HG02943 (cell line): Measurements from ENCODE around the gene CLDN2.
"Not testable (repeated sequence)": the region's sequence is repeated elsewhere in the genome, so short reads cannot be mapped to it uniquely, and the experiment has no call there.

ENCODE experiments used
- ATAC-seq: cut with Tn5 transposase; IDR thresholded peaks from one replicate; pipeline ENCODE4 v1.9.1; 2021; ENCODE audit warnings: mild to moderate bottlenecking, low read depth, moderate library complexity; ENCODE audit not compliant: unreplicated experiment

CLDN2 gene, protein sequence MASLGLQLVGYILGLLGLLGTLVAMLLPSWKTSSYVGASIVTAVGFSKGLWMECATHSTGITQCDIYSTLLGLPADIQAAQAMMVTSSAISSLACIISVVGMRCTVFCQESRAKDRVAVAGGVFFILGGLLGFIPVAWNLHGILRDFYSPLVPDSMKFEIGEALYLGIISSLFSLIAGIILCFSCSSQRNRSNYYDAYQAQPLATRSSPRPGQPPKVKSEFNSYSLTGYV

DNA sequence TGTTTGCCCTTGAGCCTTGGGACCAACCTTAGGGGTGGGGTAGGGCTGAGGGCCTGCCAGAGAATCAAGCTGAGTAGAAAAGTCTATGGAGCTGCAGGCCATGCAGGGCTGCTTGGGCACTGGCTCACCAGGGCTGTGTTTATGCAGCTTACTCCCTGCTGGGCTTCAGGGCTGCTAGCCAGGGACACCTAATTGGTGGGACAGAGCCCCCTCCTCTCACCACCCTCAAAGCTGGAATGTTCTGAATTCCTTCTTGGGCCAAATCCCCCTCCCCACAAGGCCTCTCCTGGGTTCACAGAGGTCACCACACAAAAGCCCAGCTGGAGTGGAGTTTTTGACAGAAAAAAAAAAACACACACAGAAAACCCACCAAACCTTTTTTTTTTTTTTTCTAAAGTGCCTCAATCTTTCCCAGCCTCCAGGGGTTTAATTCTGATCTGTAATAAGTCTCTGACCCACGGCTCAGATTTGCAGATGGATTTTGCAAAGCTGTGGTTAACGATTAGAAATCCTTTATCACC is at the start of gene CLDN2:
TSS of gene CLDN2 (plus strand) at position 471 of the 521 bp plus-strand sequence. CDS start 7,827 bp downstream, outside the sequence.
- no peak for ATAC-seq

DNA sequence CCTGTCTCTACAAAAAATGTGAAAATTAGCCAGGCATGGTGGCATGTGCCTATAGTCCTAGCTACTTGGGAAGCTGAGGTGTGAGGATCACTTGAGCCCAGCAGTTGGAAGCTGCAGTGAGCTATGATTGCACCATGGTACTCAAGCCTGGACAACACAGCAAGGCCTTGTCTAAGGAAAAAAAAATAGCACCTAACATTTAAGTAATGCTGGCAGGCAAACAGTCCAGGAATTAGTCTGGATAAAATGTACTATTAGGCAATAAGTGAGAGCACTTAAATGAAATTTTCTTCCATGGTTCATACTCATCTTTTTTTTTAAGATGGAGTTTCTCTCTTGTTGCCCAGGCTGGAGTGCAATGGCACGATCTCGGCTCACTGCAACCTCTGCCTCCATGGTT is 47.4 kb upstream of the CLDN2 start:
- not testable (repeated sequence) for ATAC-seq

DNA sequence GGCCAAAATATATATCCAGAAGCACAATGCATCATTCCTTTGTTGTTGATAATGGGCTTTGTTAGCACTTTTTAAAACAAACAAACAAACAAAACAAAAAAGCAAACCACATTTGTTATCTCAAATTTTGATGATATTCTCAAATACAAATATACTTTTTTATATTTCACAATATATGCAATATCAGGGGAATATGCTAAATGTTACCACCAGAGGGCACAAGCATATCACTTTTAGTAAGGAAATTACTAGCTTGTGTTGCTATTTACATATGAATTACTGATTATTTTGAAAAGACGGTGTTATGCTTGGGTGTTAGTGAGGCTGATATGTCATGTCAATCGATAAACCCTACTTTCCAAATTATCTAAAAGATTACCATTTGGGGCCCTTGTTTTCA is 46.1 kb upstream of the CLDN2 start:
- ATAC-seq = no peak

DNA sequence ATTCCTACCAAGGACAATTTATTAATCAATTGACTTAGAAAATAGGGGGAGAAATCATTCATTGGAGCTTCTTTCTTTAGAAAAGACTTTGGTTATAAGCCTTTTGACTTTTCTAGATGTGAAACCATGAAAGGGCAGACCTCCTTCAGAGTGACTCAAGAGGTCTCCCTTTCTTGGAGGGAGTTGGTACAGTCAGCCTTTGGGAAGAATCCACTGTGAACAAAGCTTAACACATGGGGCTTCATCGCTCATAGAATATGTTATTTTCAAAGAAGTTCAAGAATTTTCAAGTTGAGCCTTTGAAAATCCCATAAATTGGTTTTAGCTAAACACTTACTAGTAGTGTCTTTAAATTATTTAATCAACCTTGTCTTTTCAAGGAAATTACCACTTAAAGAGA is 45.1 kb upstream of the CLDN2 start:
- ATAC-seq = no peak

DNA sequence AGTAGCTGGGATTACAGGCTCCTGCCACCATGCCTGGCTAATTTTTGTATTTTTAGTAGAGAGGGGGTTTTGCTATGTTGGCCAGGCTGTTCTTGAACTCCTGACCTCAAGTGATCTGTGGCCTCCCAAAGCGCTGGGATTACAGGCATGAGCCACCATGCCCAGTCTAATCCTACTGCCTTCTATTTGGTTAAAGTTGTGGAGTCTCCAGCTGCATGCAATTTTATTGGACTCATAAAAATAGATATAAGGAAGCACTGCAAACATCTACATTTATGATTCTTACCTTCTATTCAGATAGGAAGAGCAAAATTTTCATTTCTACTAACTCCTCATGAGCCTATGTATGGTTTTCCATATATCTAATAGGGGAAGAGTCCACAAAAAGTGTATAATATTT is 30.7 kb upstream of the CLDN2 start:
- no peak for ATAC-seq

DNA sequence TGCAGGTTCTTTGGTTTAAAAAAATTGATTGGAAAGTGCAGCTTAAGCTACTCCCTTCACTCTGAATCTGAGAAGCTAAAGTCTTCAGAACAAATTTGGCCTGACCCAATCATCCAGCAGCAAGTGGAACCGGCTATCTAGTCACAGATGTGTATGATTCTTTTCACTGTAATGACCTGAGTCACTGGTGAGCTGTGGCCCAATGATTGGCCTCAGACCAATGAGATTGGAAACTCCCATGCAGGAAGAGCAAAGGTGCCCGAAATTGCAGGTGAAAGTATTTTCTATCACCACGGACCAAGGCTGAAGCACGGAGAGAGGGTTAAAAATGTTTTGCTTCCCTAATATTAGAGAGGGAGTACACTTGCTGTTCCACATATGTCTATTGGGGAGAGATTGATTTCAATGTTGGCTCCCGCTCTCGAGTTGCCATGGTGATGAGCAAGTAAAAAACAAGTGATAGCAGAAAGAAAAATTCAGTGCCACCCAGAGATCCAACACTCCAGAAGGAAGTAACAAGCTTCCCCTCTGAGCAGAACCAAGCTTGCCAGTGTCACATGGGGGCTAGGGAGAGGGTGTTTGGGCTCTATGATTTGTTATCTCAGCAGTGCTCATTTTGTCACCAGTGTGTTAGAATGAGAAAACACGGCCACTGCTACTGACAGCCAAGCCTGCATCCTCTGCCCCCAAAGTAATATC is 28.3 kb upstream of the CLDN2 start:
- ATAC-seq = no peak

DNA sequence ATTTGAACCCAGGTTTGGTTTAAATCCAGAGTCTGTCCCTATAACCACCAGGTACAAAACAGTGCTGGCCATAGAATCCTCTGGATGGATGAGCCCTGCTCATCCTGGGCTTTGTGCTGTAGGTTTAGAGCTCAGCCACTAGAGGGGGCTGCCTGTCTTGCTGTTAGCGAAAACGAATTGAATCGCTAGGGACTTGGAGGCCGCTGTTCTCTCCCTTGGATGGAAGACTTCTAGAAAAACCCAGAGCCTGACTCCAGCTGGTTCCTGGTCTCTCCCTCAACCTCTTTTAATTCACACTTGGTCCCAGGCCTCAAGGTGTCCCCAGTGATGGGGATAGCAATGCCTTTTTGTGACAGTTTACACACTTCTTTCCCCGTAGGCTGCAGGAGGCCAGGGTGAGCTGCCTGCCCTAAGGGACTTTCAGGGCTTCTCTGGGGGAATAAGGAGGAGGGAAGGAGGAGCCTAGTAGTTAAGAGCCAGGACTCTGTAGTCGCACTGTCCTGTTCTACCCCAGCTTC is 25.8 kb upstream of the CLDN2 start:
- ATAC-seq = peak; percentile 57

DNA sequence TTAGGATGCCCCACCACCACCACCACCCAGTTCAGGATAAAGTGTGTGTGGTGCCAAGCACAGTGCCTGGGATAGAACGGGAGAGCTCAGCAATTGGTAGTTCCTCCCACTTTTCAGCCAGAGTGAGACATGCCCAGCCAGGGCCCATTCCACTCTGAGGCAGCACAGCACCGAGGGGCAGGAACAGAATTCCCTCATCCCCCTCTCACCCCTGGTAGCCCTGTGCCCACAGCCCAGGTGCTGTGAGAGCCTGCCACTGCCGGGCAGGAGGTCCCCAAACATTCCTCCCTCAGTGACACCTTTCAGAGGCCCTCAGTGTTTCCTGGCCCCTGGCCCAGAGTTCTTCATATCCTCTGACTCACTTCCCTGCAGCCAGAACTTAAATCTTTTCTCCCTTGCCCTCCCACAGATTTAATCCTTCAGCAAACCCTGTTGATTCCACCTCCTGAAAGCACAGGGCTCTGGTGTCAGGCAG is 25.2 kb upstream of the CLDN2 start:
- ATAC-seq = no peak

DNA sequence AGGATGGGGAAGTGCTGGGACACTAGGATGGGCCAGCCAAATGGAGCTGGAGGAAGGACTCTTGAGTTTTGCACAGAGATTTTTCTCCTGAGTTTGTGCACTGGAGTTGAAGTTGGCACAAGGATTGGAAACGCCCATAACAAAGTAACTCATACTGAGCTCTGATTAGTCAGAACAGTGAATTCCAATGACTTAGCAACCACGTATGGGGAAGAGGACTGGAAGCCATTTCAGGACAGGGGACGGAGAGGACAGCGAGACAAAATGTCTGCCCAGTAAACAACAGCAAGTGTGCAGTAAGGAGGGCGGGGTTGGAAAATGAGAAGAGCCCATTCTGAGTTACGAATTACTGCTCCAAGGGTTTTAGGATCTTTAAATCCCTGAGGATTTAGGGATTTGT is 22.9 kb upstream of the CLDN2 start:
- ATAC-seq = no peak

DNA sequence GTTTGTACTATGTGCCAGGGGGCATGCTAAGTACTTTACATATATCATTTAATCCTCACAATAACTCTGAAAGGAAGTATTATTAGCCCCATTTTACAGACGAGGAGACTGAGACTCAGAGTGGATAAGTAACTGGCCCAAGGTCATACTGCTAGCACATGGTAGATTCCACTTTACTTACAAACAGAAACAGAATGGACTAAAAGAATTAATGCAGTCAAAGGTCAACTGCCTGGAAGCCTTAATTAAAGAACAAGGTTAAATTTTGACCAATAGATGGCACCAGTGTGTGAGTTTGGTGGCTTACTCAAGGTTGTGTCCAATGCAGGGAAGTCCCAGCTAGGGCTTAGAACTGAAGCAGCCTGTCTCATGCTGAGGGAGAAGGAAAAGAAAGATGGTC is 21.7 kb upstream of the CLDN2 start:
- ATAC-seq = no peak

DNA sequence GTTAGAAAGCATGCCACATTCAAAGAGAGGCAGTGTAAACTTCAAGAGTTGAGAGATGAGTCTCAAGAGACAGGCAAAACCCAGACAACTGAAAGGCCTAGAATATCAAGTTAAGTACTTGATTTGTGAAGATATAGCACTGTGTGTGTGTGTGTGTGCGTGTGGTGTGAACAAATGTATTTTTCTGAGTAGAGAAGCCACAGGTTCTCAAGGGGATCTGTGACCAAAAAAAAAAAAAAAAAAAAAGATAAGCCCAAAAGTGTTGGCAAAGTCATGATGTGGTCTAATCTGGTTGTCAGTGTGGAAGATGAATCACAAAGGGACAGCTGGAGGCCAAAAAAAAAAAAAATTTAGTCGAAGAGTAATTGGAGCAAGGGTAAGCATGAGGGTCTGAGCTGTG is 20.9 kb upstream of the CLDN2 start:
- no peak for ATAC-seq

DNA sequence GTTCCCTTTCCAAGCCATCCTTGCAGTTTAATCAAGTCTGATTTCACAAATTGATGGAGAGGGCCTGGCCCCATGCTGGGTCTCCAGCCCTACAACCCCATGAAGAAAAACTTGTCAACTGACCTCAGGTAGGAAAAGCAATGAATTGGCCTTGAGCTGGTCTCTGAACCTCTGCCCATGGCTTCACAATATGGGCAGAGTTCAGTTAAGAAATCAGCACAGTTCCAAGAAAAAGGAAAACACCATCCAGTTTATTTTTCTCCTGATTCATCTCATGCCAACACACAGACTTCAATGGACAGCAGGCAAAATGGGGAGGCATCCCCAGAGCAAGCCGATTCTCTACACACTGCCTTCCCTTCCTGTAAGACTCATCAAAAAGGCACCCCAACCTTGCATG is 20.4 kb upstream of the CLDN2 start:
- no peak for ATAC-seq

DNA sequence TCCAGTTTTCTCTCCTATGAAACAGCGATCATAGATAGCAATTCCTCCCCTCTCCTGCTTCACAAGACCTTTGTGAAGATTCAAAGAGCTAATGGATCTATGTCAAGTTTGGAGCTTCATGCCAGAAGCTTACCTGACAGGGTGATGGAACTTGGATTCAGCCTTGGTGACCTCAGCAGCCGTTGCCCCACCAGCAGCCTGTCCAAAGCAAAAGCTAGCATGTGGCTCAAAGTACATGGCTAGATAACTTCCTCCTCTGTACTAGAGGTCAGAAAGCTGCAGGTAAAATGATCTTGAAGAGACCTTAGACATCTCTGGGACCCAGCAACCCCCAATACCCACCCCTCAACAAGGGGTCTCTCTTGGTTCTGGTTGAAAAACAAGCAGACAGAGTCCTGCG is 18.9 kb upstream of the CLDN2 start:
- no peak for ATAC-seq

DNA sequence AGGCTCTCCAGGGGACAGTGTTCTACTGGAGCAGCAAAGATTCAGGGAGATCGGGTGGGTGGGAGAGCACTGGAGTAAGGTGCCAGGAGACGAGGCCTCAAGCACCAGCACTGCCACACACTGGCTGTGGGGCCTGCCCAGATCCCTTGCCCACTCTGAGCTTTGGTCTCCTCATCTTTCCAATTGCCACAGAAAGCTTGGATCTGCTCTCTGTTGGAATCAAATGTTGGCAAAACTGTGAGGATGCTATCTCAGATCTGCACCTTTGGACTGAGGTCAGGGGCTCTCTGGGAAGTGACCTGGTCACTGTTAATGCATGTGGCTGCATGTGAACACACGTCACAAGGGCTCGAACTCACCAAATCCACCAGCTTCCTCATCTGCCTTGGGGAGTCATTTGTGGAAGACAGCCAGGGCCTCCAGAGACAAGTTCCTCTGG is 18.4 kb upstream of the CLDN2 start:
- no peak for ATAC-seq

DNA sequence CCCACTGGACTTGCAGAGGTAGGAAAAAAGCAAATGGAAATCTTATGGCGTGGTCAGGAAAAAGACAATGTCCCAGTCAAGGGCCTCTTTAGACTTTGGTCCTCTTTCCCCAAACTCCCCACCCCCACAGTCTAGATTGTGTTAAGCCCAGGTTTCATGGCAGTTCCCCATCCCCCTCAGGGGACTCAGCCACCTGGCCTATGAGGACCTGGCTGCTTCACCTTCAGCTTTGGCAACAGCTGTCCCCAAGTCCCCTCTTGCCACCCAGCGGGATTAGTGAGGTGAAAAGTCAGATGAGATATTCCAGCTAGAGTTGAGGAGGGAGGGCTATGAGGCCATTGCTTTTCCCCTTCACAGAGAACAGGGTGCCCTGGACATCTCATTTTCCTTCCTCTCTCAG is 17.5 kb upstream of the CLDN2 start:
- no peak for ATAC-seq

DNA sequence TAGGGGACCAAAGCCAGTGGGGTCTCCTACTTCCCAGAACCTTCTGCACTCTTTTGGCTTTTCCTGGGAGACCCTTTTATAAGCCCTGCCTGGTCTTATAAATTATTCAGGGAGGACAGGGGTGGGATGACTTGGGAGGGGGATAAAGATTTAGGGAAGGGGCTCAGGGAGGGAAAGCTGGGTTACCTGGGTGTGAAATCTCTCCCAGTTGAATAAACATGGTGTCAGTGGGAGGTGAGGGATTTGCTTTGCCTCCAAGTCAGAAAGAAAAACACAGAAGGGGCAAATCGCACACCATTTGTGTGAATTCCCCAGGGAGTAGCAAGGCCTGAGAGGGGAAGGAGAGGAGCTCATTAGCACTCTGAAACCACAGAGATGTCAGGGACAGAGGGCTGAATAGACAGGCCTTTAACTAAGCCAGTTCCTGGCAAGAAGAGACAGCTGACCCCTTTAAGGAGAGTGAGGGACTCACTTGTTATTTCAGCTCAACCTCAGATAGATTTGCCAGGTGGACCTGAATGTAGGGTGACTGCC is 16.8 kb upstream of the CLDN2 start, which contains the start of gene RIPPLY1:
TSS of gene RIPPLY1 (minus strand) at position 51 of the 534 bp plus-strand sequence. CDS start 54 bp downstream, outside the sequence.
- no peak for ATAC-seq

DNA sequence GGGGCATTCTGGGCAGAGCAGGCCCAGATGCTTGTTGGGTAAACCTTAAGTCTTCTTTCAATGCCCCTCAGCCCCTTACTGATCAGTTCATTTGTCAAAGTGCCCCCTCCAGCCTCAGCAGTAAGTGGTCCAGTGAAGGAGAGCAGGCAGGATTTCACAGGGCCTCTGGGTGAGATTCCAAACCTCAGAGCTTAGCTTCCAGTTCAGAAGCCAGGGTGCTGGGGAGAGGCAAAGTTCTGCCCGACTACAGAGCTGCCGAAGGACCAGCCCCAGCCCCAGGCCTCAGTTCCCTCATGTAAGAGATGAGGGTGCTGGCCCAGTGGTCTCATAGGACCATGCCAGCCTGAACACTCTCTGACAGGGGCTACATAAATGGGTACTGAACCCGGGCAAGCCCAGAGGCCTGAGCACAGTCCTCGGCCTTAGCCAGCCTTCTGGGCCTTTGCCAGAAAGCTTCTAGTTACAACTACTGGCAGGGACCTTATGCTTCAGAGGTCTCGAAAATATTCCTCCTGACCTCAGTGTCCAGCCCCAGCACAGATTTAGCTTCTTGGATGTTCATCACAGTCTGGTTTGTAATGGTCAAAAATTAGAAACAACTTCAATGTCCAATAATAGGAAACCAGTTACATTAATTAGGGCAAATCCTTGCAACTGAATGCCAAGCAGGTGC is 16.2 kb upstream of the CLDN2 start:
- no peak for ATAC-seq

DNA sequence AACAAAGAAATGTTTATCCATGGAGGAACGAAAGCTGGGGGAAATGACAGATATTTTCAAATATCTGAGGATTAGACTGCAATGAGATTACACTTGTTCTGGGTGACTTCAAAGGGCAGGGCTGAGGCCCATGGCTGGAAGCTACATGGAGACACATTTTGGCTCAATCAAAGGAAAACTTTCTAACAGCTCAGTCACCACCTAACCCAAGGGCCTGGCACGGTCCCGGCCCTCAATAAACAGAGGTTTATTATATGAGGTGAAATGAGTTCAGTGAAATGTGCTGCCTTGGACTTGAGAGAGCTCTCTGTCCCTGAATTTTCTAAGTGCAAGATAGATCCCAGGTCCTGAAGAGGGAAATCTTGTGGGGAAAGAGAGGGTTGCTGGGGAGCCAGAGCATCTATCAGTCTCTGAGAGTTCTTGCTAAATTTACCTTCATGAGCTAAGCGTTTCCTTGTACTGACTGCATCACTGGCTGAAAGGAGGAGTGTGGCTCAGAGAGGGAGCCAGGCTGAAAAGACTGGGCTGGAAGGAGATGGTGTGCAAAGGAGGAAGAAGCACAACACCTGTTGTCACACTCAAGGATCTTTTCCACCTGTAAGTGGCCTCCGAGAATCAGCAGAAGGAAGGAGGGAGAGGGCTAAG is 15.0 kb upstream of the CLDN2 start:
- ATAC-seq = no peak

DNA sequence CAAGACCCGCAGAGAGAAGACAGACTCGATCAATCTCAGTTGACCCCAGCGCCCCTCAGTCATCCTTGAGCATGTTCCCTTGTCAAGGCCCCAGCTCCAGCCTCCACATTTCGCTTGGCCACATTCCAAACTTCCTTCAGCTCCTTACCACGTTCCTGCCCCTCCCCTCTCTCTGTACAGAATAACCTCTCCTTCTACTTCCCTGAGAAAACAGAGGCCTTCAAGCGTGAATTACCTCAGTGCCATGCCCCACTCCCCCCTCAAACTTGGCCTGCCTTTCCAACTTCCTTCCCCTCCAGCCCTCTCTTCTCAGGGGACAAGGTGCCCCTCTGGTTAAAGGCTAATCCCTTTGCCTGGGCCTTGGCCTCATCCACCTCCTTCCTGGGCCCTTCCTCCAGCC is 13.8 kb upstream of the CLDN2 start:
- no peak for ATAC-seq

DNA sequence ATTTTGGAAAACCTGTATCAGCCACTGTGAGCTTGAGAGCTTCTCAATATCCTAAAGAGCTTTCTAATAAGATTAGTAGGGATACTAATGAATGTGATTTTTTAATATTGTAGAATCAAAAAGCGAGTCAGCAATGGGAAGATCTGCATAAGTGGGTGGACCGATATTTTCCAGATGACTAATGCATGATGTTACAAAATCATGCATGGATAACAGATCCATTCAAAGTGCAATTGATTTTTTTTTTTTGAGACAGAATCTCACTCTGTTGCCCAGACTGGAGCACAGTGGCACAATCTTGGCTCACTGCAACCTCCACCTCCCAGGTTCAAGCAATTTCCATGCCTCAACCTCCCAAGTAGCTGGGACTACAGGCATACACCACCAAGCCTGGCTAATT is 7.3 kb upstream of the CLDN2 start:
- no peak for ATAC-seq
